ENCODE data around the gene TRAPPC2B.
A peak's percentile ranks its signal among the peaks of the same experiment; 100 is the strongest.

DNA sequence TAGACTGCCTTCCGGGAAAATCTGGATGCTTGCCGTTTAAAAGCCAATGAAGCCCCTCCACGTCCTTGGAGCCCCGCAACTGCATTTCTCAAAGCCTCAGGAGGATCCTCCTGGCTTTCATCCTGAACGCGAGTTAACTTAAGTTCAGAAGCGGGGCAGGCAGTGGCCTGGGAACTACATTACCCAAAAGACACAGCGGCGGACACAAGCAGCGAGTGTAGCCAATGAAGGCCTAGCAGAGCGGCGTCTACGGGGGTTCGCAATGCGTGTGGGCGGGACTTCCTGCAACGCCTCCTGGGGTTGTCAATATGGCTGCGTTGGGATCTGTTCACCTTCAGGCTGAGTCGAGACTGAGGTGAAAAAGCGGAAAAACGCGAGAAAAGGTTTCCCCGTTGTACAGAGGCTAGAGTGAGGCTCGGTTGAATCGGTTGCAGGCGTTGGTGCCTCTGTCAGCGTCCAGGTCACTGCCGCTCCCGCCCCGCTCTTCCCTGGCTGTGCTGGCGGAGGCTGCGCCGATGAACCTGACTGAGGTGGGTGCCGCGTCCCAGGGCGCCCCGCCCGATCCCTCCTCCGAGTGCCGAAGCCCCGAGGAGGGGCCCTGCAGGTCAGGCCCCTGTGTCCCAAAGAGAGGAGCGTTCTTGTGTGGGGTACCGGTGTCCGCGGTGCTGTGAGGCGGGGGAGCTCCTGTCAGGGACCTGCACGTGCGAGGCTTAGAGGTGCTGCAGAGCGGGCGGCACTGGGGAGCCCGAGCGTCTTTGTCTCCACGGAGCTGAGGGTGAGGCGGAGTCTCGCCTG is 47.7 kb downstream of the TRAPPC2B start, which contains the start of gene ZNF17:
- peak; percentile 59 to 77 for TF ChIP-seq EP300 (IDR thresholded peaks at IDR 0.05)
- peak in 1 of 2 donors; percentile 20 for TF ChIP-seq POLR2A (IDR thresholded peaks at IDR 0.05)
- no peak for TF ChIP-seq CTCF (IDR thresholded peaks at IDR 0.05)

Measured in tibial nerve (tissue), 4 donors.